Stimulated activated CD4-positive, alpha-beta T cell treated with anti-CD3 and anti-CD28 coated beads, Interleukin-12 subunit alpha, Interleukin-12 subunit beta, amount 100 ng/mL, for 24 hours (primary cell): ENCODE measurements around the gene NINJ2.
"Not testable (repeated sequence)": the region's sequence is repeated elsewhere in the genome, so short reads cannot be mapped to it uniquely, and the experiment has no call there.

Experiments used
- DNase-seq, 2 experiments: peaks; one replicate each; pipeline ENCODE4 v3.0.0-alpha.2; 2020; ENCODE audit warnings: low read depth in 2 of 2

Gene NINJ2

GRCh38 chr12:586318-587071, 76.8 kb downstream of the NINJ2 start:
- DNase-seq: no peak

- no peak for DNase-seq
These were observed 77.9 kb downstream of the NINJ2 start for GRCh38 chr12:585062-586061.

- no peak for DNase-seq
These were observed 79.9 kb downstream of the NINJ2 start for GRCh38 chr12:583251-583869.

- no peak for DNase-seq
These were observed 81.5 kb downstream of the NINJ2 start for GRCh38 chr12:581746-582145.

- DNase-seq: no peak
These were observed 81.9 kb downstream of the NINJ2 start for GRCh38 chr12:581321-581720.

GRCh38 chr12:580813-581212, 82.4 kb downstream of the NINJ2 start:
- DNase-seq: no peak

GRCh38 chr12:579420-580110, 83.7 kb downstream of the NINJ2 start:
- no peak for DNase-seq

- DNase-seq: no peak
These were observed 84.4 kb downstream of the NINJ2 start for GRCh38 chr12:578748-579419.

GRCh38 chr12:577994-578747, 85.1 kb downstream of the NINJ2 start:
- DNase-seq: not testable (repeated sequence)

- no peak for DNase-seq
These were observed 86.6 kb downstream of the NINJ2 start for GRCh38 chr12:576615-577110.

GRCh38 chr12:575948-576614, 87.2 kb downstream of the NINJ2 start:
- peak; percentile 68 to 73 for DNase-seq

GRCh38 chr12:575129-575502, 88.1 kb downstream of the NINJ2 start:
- no peak for DNase-seq

- DNase-seq: no peak
These were observed 88.6 kb downstream of the NINJ2 start for GRCh38 chr12:574475-575128.

- no peak for DNase-seq
These were observed 90.0 kb downstream of the NINJ2 start for GRCh38 chr12:573232-573631.

GRCh38 chr12:572532-572899, 90.7 kb downstream of the NINJ2 start:
- DNase-seq: no peak

- no peak for DNase-seq
These were observed 91.3 kb downstream of the NINJ2 start for GRCh38 chr12:571795-572531.

- DNase-seq: no peak
These were observed 92.1 kb downstream of the NINJ2 start for GRCh38 chr12:570921-571794.
